HG03135 (cell line): ENCODE results near the gene SERPINC1.
"Not testable (repeated sequence)": the region's sequence is repeated elsewhere in the genome, so short reads cannot be mapped to it uniquely, and the experiment has no call there.

Source experiments
- ATAC-seq: cut with Tn5 transposase; IDR thresholded peaks from one replicate; pipeline ENCODE4 v1.9.1; 2021; ENCODE audit warnings: mild to moderate bottlenecking, moderate library complexity; ENCODE audit not compliant: unreplicated experiment

The SERPINC1 gene

DNA sequence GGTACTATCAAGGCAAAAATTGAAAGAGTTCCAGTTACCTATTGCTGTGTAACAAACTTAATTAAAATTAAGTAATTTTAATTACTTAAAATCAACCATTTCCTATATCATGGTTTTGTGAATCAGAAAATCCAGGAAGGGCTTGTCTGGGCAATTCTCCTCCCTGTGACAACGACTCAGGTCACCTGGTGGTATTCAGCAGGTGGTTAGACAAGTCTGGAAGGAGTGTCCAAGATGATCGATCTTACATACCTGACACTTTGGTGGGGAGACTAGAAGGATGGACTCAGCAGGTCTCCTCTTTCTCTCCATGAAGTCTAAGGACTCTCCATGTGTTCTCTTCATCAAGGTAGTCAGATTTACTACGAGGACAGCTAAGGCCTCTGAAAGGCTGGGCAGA, 22.9 kb downstream of the SERPINC1 start:
- ATAC-seq: no peak

DNA sequence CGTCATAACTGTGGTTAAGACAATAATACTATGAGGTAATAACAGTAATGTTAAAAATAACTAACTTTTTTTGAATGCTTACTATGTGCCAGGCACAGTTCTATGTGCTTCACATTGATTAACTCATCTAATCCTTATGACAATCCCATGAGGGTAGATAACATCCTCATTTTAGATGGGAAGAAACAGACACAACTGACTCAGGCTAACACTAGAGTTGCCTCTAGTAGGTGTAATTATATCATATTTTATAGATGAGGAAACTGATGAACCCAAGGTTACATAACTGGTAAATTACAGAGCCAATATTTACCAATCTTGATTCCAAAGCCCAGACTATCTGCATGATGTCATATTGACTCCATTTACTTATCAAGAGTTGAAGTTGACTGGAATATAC, 23.5 kb downstream of the SERPINC1 start:
- no peak for ATAC-seq

DNA sequence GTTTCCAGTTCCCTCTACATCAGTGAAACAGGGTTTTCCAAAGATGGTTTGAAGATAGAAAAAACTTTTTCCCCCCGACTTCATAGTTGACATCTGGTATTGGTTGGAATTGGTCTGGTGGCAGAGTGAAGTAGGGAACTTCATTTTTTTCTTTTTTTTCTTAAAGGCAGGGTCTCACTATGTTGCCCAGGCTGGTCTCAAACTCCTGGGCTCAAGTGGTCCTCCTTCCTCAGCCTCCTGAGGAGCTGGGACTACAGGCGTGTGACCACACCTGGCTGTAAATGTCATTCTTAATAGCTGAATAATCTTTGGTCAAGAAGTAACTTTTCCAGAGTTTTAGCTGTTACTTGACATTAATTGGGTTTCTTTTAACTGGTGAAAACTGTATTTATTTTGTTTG, 27.2 kb downstream of the SERPINC1 start:
- ATAC-seq: no peak

- ATAC-seq: no peak
Measured at GRCh38 chr1:173888749-173889148, 28.4 kb downstream of the SERPINC1 start.

DNA sequence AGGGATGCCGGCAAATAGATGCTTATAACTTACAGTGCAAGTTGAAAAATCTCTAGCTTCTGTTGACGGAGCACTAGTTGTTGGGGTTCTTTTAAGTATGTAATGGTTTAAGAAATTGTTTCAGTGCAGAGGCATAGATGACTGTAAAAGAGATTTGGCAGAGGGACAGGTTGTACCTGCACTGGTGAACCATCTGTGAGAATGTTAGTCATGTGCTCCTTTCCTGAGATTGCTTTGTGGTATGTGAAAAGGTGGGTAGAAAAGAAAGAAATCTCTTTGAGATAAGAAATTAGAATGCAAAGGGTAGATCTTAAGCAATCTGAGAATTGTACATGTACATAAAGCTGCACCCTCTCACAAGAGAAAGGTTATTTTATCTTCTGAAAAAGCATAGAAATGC, 29.5 kb downstream of the SERPINC1 start:
- ATAC-seq: no peak

GRCh38 chr1:173886746-173887611, 30.1 kb downstream of the SERPINC1 start:
- no peak for ATAC-seq

DNA sequence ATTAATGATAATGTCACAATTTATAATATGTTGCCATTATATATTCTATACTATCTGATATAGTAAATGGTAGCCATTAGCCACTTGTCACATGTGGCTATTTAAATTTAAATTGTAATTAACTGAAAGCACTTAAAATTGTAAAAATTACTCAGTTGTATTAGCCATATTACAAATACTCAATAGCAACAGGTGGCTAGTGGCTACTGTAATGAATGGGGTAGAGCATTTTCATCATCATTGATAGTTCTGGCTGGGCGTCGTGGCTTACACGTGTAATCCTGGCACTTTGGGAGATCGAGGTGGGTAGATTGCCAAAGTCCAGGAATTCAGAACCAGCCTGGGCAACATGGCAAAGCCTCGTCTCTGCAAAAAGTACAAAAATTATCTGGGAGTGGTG, 32.4 kb downstream of the SERPINC1 start:
- no peak for ATAC-seq

- ATAC-seq: not testable (repeated sequence)
Measured at GRCh38 chr1:173881117-173881516, 36.0 kb downstream of the SERPINC1 start.

GRCh38 chr1:173878251-173878650, 38.9 kb downstream of the SERPINC1 start:
- no peak for ATAC-seq

DNA sequence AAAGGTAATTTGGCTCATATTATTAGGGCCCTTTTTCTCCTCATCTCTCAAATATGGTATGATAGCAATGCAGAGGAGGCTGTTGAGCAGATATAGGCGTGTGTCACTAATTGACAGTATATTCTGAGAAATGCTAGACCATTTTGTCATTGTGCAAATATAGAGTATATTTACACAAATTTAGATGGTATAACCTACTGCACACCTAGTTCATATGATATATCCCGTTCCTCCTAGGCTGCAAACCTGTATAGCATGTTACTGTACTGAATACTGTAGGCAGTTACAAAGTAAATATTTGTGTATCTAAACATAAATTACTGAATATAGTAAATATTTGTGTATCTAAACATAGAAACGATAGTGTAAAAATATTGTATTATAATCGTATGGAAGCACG, 40.4 kb downstream of the SERPINC1 start:
- ATAC-seq: no peak

DNA sequence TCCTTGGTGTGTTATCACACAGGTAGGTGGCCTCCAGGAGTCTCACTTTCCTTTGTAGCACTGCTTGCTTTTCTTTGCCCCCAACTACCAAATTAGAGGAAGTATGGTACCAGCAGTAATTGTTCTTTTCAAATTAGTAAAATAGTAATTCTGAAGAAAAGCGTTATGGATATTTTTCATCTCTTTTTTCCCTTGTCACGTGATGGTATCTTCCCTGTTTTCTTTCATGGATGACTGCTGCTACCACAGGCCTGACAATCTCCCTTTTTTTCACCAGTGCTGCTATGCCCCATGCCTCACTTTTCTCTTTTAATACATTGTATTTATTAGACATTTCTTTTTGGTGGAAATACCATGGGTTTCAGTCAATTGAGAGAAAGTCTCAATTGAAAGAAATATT, 45.6 kb downstream of the SERPINC1 start:
- ATAC-seq: no peak

DNA sequence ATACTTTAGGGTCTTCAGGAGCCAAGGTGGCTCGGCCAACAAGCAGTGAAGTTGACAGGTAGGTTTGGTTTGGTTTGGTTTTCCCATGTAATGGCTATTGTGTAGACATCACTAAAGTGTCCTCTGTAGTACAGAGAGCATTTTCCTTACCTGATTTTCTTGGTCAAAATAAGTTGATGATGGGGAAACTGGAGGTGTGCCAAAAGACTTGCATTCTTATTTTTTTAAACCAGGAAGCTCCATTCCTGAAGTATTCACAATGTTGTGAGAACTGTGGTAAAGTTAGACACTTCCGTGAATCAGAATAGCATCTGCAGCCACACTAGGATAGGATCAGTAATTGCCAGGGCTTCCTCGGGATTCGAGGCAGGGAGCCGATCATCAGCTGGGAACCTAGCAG, 46.0 kb downstream of the SERPINC1 start:
- no peak for ATAC-seq

DNA sequence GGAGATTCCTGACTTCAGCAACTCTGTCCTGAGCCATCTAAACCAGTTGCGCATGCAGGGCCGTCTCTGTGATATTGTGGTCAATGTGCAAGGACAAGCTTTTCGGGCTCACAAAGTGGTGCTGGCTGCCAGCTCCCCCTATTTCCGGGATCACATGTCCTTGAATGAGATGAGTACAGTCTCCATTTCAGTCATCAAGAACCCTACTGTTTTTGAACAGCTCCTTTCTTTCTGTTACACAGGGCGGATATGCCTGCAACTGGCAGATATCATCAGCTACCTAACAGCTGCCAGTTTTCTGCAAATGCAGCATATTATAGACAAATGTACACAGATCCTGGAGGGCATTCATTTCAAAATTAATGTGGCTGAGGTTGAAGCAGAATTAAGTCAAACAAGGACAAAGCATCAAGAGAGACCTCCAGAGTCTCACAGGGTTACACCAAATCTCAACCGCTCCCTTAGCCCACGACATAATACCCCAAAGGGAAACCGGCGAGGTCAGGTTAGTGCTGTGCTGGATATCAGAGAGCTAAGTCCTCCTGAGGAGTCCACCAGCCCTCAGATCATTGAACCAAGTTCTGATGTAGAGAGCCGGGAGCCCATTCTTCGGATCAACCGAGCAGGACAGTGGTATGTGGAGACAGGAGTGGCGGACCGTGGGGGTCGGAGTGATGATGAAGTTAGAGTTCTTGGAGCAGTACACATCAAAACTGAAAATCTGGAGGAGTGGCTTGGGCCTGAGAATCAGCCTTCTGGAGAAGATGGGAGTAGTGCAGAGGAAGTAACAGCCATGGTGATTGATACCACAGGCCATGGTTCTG, 46.7 kb downstream of the SERPINC1 start:
- ATAC-seq: no peak

DNA sequence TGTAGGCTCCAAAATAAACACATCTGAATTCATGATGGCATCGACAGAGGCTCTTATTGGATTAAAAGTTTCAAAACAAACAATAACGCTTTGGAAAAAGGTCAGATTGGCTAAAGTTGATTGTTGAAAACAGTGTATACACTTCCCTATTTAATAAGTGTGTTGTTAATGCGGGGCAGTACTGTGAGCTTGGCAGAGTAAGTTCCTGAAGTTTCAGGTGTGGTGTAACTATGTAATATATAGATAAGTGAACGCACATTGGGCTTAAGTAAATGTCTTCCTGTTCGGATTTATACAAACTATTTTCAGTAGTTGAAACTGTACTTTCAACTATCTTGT, 48.1 kb downstream of the SERPINC1 start:
- no peak for ATAC-seq

- peak; percentile 55 for ATAC-seq
Measured at GRCh38 chr1:173868266-173869020, 48.7 kb downstream of the SERPINC1 start, which contains the start of gene ZBTB37. Gene ZBTB37, plus strand, starts transcription at chr1:173868380. Its CDS starts 1,846 bp downstream, at chr1:173870226.

- peak; percentile 75 for ATAC-seq
Measured at GRCh38 chr1:173867753-173868265, 49.3 kb downstream of the SERPINC1 start, which contains the start of gene GAS5. Gene GAS5, minus strand, starts transcription at chr1:173867989.

- ATAC-seq: no peak
Measured at GRCh38 chr1:173867141-173867752, 49.9 kb downstream of the SERPINC1 start.

- no peak for ATAC-seq
Measured at GRCh38 chr1:173866413-173867115, 50.6 kb downstream of the SERPINC1 start.

DNA sequence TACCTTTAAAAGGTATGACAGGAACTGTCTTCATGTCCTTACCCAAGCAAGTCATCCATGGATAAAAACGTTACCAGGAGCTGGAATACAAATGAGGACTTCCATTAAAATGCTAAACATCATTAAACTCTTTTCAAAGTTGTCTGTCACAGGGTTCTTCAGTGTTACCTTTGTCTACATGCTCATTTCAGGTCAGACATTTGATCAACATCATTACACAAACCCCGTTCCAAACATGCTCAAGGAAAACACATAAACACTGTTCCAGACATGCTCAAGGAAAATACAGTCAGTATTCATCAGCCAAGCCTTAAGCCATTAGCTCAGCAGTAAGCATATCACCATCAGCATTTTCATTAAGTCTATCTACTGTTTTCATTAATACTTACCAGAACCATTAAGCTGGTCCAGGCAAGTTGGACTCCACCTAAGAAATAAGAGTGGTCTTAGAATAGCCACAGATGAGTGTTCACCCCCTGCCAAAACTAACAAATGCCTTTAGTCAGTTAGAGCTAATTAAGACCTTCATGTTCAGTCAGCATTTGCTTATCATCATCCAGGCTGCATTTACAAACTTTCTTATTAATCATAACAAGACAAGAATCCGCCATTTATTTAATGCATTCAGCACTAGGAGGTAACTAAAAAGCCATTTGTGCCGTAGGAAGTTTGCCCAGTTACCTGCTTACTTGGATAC, 51.5 kb downstream of the SERPINC1 start:
- no peak for ATAC-seq
